Fibroblast of lung (primary cell): ENCODE results near the gene SACS. TPM values are rescaled to one million over a fixed set of nuclear protein-coding genes. Genes with fewer than 3 reads are reported as not detected.

Experiments used
- DNase-seq, 2 donors: peaks; one replicate each; pipeline versions ENCODE4 v3.0.0 to v3.0.0-alpha.2; 2010; ENCODE audit warnings: low read depth in 2 of 2
- H2AFZ ChIP-seq: 2 replicates; pipeline ENCODE4 v1.5.1; 2012; ENCODE audit warnings: low read length, control low read depth, inconsistent platforms
- H3K27ac ChIP-seq: 2 replicates; pipeline ENCODE4 v1.5.1; 2011; ENCODE audit warnings: low read length, control low read depth; ENCODE audit not compliant: insufficient read depth
- H3K27me3 ChIP-seq: 2 replicates; pipeline ENCODE4 v1.5.1; 2011; ENCODE audit warnings: mild to moderate bottlenecking, low read length; ENCODE audit not compliant: control insufficient read depth, insufficient read depth
- H3K36me3 ChIP-seq: 2 replicates; pipeline ENCODE4 v1.5.1; 2011; ENCODE audit warnings: low read length; ENCODE audit not compliant: control insufficient read depth, insufficient read depth
- H3K4me1 ChIP-seq: 2 replicates; pipeline ENCODE4 v1.5.1; 2011; ENCODE audit warnings: low read length; ENCODE audit not compliant: control insufficient read depth, insufficient read depth; ENCODE audit errors: extremely low read depth
- H3K4me2 ChIP-seq: 2 replicates; pipeline ENCODE4 v1.5.1; 2011; ENCODE audit warnings: low read length, control low read depth; ENCODE audit not compliant: insufficient read depth; ENCODE audit errors: extremely low read depth
- H3K4me3 ChIP-seq, 4 experiments: fragments of 200-600 bp in 1 of 4; sonication (generic) in 1 of 4; replicated peaks in 1 of 4; 2 replicates each; pipeline ENCODE4 v1.5.1; 2011 to 2016; ENCODE audit warnings: low read length in 4 of 4, low read depth in 3 of 4, mild to moderate bottlenecking in 3 of 4, control low read depth in 2 of 4, inconsistent platforms in 1 of 4, mixed read lengths in 1 of 4; ENCODE audit not compliant: insufficient read depth in 1 of 4; ENCODE audit errors: control extremely low read depth in 1 of 4
- H3K79me2 ChIP-seq: 2 replicates; pipeline ENCODE4 v1.5.1; 2012; ENCODE audit warnings: mild to moderate bottlenecking, low read length, inconsistent platforms; ENCODE audit not compliant: control insufficient read depth, insufficient read depth
- H3K9ac ChIP-seq: 2 replicates; pipeline ENCODE4 v1.5.1; 2011; ENCODE audit warnings: mild to moderate bottlenecking, low read length, control low read depth; ENCODE audit not compliant: insufficient read depth
- H3K9me3 ChIP-seq: 2 replicates; pipeline ENCODE4 v1.5.1; 2012; ENCODE audit warnings: low read depth, low read length; ENCODE audit not compliant: control insufficient read depth, insufficient read depth
- H4K20me1 ChIP-seq: 2 replicates; pipeline ENCODE4 v1.5.1; 2011; ENCODE audit warnings: low read length; ENCODE audit not compliant: control insufficient read depth, insufficient read depth; ENCODE audit errors: extremely low read depth
- CTCF ChIP-seq, 2 donors: IDR thresholded peaks in 1 of 2; conservative IDR thresholded peaks in 1 of 2; 1 replicate in 1 of 2; 2 replicates in 1 of 2; pipeline ENCODE4 v1.5.1; 2011 to 2012; ENCODE audit warnings: low read length in 2 of 2, control low read depth in 1 of 2, inconsistent platforms in 1 of 2, low read depth in 1 of 2, mild to moderate bottlenecking in 1 of 2
- EZH2 ChIP-seq: IDR thresholded peaks from 2 replicates; pipeline ENCODE4 v1.5.1; 2012; ENCODE audit warnings: low read length, control low read depth, mild to moderate bottlenecking; ENCODE audit errors: missing control alignments
- polyA minus RNA-seq: library from RNA; depleted of rRNA, polyadenylated mRNA; stranded (reverse); fragments of >200 nt; gene quantifications from 2 replicates; pipeline ENCODE4 v1.2.3, GENCODE V29; 2011; ENCODE audit warnings: low replicate concordance
- polyA plus RNA-seq, 2 donors: library from polyadenylated mRNA; depleted of rRNA in 1 of 2; stranded (reverse) in 1 of 2; unstranded in 1 of 2; fragments of >200 nt; gene quantifications; 2 replicates each; pipeline ENCODE4 v1.2.1, GENCODE V29; 2011 to 2012; ENCODE audit warnings: missing spikeins in 1 of 2
- total RNA-seq: library from RNA; depleted of rRNA; stranded (reverse); fragments of >200 nt; gene quantifications from 2 replicates; pipeline ENCODE4 v1.2.1, GENCODE V29; 2014

SACS gene
- 61.9 and 94.5 TPM in 2 replicates for total RNA-seq
- 41.9 and 43.1 TPM in 2 replicates for polyA plus RNA-seq
- polyA plus RNA-seq (2012): 28.6 and 35.0 TPM in 2 replicates
- polyA minus RNA-seq: 208 and 246 TPM in 2 replicates

GRCh38 chr13:23433171-23434153, at the start of gene SACS:
SACS (minus strand) TSS chr13:23433702; CDS start chr13:23411239, 22,463 bp downstream.
- no peaks in the 10 kb centered on the region for H3K27me3 ChIP-seq
- H3K27ac ChIP-seq: peak within 1 kb of the TSS; percentile 75
- peak within 1 kb of the TSS; percentile 78 for H3K9ac ChIP-seq
- peak within 1 kb of the TSS; percentile 76 to 97 (median 88) for H3K4me3 ChIP-seq
- no peak for TF ChIP-seq EZH2
- TF ChIP-seq CTCF (conservative IDR thresholded peaks at IDR 0.05 in 1 of 2, IDR thresholded peaks at IDR 0.05 in 1 of 2; ENCODE audit: low read depth in 1 of 2, low read length in 2 of 2): no peak
- no peaks in the 10 kb centered on the region for H3K4me1 ChIP-seq
- DNase-seq: peak; percentile 39 to 80
- H2AFZ ChIP-seq: peak within 1 kb of the TSS; percentile 97
- no peaks in the 10 kb centered on the region for H3K9me3 ChIP-seq
- H4K20me1 ChIP-seq: no peaks in the 10 kb centered on the region
- H3K4me2 ChIP-seq: peak within 1 kb of the TSS; percentile 95
- no peaks in the 10 kb centered on the region for H3K79me2 ChIP-seq
- H3K36me3 ChIP-seq: no peaks in the 10 kb centered on the region

GRCh38 chr13:23480324-23480723, 46.8 kb upstream of the SACS start:
- Histone ChIP-seq H3K27ac (no peak overlapping the region), H3K4me2 (no peak overlapping the region), H3K4me1 (no peaks in the 10 kb centered on the region), H2AFZ (no peak overlapping the region), H4K20me1 (no peaks in the 10 kb centered on the region), H3K36me3 (no peaks in the 10 kb centered on the region), H3K4me3 (no peak overlapping the region), H3K9me3 (no peaks in the 10 kb centered on the region), H3K79me2 (no peaks in the 10 kb centered on the region), H3K27me3 (no peaks in the 10 kb centered on the region), H3K9ac (no peak overlapping the region)
- TF ChIP-seq EZH2 (no peak), CTCF (conservative IDR thresholded peaks at IDR 0.05 in 1 of 2, IDR thresholded peaks at IDR 0.05 in 1 of 2; ENCODE audit: low read depth in 1 of 2, low read length in 2 of 2) (no peak)
- no peak for DNase-seq

GRCh38 chr13:23477101-23477500, 43.6 kb upstream of the SACS start:
- Histone ChIP-seq H3K79me2 (no peaks in the 10 kb centered on the region), H3K4me2 (no peak overlapping the region), H3K36me3 (no peaks in the 10 kb centered on the region), H3K4me3 (no peak overlapping the region), H3K9ac (no peak overlapping the region), H3K4me1 (no peaks in the 10 kb centered on the region), H3K27ac (no peak overlapping the region), H2AFZ (no peak overlapping the region), H4K20me1 (no peaks in the 10 kb centered on the region), H3K9me3 (no peaks in the 10 kb centered on the region), H3K27me3 (no peaks in the 10 kb centered on the region)
- peak in 1 of 2 donors; percentile 27 for DNase-seq
- TF ChIP-seq CTCF (conservative IDR thresholded peaks at IDR 0.05 in 1 of 2, IDR thresholded peaks at IDR 0.05 in 1 of 2; ENCODE audit: low read depth in 1 of 2, low read length in 2 of 2) (no peak), EZH2 (no peak)
